H1 (cell line): Measurements from ENCODE around the gene WDFY4. TPM values are rescaled to one million over a fixed set of nuclear protein-coding genes. Genes with fewer than 3 reads are reported as not detected.

Experiments used
- CEBPB ChIP-seq: IDR thresholded peaks from 2 replicates; pipeline ENCODE4 v1.6.1; 2012; ENCODE audit warnings: low read depth, low read length
- KDM5A ChIP-seq: fragments of 200-600 bp; IDR thresholded peaks from 2 replicates; pipeline ENCODE4 v1.7.1; 2012; ENCODE audit warnings: mild to moderate bottlenecking, low read length, inconsistent platforms, mixed read lengths
- TEAD4 ChIP-seq: IDR thresholded peaks from 2 replicates; pipeline ENCODE4 v1.6.1; 2012; ENCODE audit warnings: low read depth, low read length, inconsistent platforms, mixed read lengths
- polyA plus RNA-seq, 7 experiments: library from polyadenylated mRNA; depleted of rRNA in 3 of 7; stranded (reverse) in 5 of 7; unstranded in 2 of 7; fragments of >200 nt in 5 of 7; fragments of 200-250 nt in 2 of 7; gene quantifications; 1 replicate in 5 of 7; 2 replicates in 1 of 7; 4 replicates in 1 of 7; pipeline versions ENCODE4 v1.2.1 to v1.2.3, GENCODE V29; 2011 to 2013; ENCODE audit warnings: missing spikeins in 2 of 7, mixed read lengths in 2 of 7
- total RNA-seq: library from RNA; stranded (reverse); fragmentation: NEBNext Ultra II Directional; extraction: Animal tissue kit (Norgen Biotek cat#: 25700); gene quantifications from 2 replicates; pipeline ENCODE4 v1.2.1, GENCODE V29; 2021

The WDFY4 gene
- total and polyA plus RNA-seq, 2 of the 8 experiments (the other 6 are each of a cell fraction or from before 2014, with no cell fraction given): not detected

DNA sequence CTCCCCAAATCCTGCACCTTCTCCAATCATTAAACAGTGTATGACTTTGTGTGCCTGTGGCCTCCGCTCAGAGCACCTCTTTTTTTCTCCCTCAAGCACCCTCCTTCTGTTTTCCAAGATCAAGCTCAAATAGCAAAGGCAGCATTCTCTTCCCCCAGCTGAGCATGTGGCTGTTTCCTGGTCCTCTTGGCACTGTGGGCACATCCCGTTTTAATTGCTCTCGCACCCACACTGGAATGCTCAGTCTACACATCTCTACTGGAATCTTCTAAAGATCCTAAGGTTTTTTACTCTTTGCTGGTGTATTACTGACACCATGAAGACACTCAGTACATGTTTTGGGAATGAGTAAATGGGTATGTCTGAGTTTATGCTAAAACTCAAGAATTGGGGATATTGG, 107.4 kb downstream of the WDFY4 start (continued):
- no peak for TF ChIP-seq KDM5A
- no peak for TF ChIP-seq CEBPB
- TF ChIP-seq TEAD4: no peak
